Left ventricle myocardium inferior (tissue), 1 donor: ENCODE results near the gene IGF1. TPM values are rescaled to one million over a fixed set of nuclear protein-coding genes. Genes with fewer than 3 reads are reported as not detected.

Experiments used
- DNase-seq: peaks from one replicate; pipeline ENCODE4 v3.0.0-alpha.2; 2020
- H3K27ac ChIP-seq: fragments of 200-600 bp; replicated peaks from 2 replicates; pipeline ENCODE4 v1.8.0; 2021
- H3K27me3 ChIP-seq: fragments of 200-600 bp; 2 replicates; pipeline ENCODE4 v1.8.0; 2021; ENCODE audit warnings: low read depth
- H3K36me3 ChIP-seq: fragments of 200-600 bp; 2 replicates; pipeline ENCODE4 v1.8.0; 2021
- H3K4me1 ChIP-seq: fragments of 200-600 bp; 2 replicates; pipeline ENCODE4 v1.8.0; 2021
- H3K4me3 ChIP-seq: fragments of 200-600 bp; 2 replicates; pipeline ENCODE4 v1.8.0; 2021; ENCODE audit warnings: mild to moderate bottlenecking, moderate library complexity
- H3K9me3 ChIP-seq: fragments of 200-600 bp; replicated peaks from 2 replicates; pipeline ENCODE4 v1.8.0; 2021
- CTCF ChIP-seq: fragments of 200-600 bp; IDR thresholded peaks from 2 replicates; pipeline ENCODE4 v1.8.0; 2021; ENCODE audit warnings: antibody characterized with exemption, mild to moderate bottlenecking, borderline replicate concordance
- intact Hi-C: fragments of 100-400 bp; cut with micrococcal nuclease; formaldehyde crosslinking; loops from one replicate; pipeline ENCODE4 v1.11.0; 2022
- total RNA-seq: library from RNA; stranded (reverse); fragmentation: NEBNext Ultra II Directional; extraction: Animal tissue kit (Norgen Biotek cat#: 25700); gene quantifications from one replicate; pipeline ENCODE4 v1.2.1, GENCODE V29; 2021
- donor health status: DM: no; HTN: yes; CAD: no; lungs with severe emphysema.

The IGF1 gene
- total RNA-seq, 1 donor from 2014 or later: 5.8 TPM

GRCh38 chr12:102465762-102466560, 14.4 kb downstream of the IGF1 start:
- Histone ChIP-seq H3K27ac (no peak overlapping the region), H3K36me3 (no peaks in the 10 kb centered on the region), H3K4me3 (no peak overlapping the region), H3K27me3 (no peaks in the 10 kb centered on the region), H3K4me1 (peaks cover 5% of the 10 kb centered on the region), H3K9me3 (no peaks in the 10 kb centered on the region)
- no peak for DNase-seq
- no peak for TF ChIP-seq CTCF
- intact Hi-C loops: no loop called here

- Histone ChIP-seq H3K36me3 (no peaks in the 10 kb centered on the region), H3K27ac (peak overlapping the region; percentile 55), H3K27me3 (no peaks in the 10 kb centered on the region), H3K4me1 (peaks cover 5% of the 10 kb centered on the region), H3K4me3 (no peak overlapping the region), H3K9me3 (no peaks in the 10 kb centered on the region)
- TF ChIP-seq CTCF: no peak
- intact Hi-C loops: no loop called here
- no peak for DNase-seq
Measured at GRCh38 chr12:102463659-102464249, 16.6 kb downstream of the IGF1 start.

GRCh38 chr12:102462795-102463465, 17.4 kb downstream of the IGF1 start:
- no peak for TF ChIP-seq CTCF
- intact Hi-C loops: no loop called here
- no peaks in the 10 kb centered on the region for H3K36me3 ChIP-seq
- no peaks in the 10 kb centered on the region for H3K9me3 ChIP-seq
- no peaks in the 10 kb centered on the region for H3K4me1 ChIP-seq
- no peaks in the 10 kb centered on the region for H3K27me3 ChIP-seq
- DNase-seq: no peak
- no peak overlapping the region for H3K4me3 ChIP-seq
- H3K27ac ChIP-seq: peak overlapping the region; percentile 55

- peak overlapping the region; percentile 55 for H3K27ac ChIP-seq
- H3K4me1 ChIP-seq: no peaks in the 10 kb centered on the region
- intact Hi-C loops: no loop called here
- H3K9me3 ChIP-seq: no peaks in the 10 kb centered on the region
- H3K4me3 ChIP-seq: no peak overlapping the region
- H3K36me3 ChIP-seq: no peaks in the 10 kb centered on the region
- TF ChIP-seq CTCF: no peak
- no peak for DNase-seq
- H3K27me3 ChIP-seq: no peaks in the 10 kb centered on the region
Measured at GRCh38 chr12:102462386-102462785, 18.0 kb downstream of the IGF1 start.

- no peak for TF ChIP-seq CTCF
- Histone ChIP-seq H3K4me1 (no peaks in the 10 kb centered on the region), H3K27me3 (no peaks in the 10 kb centered on the region), H3K9me3 (no peaks in the 10 kb centered on the region), H3K27ac (no peak overlapping the region), H3K36me3 (no peaks in the 10 kb centered on the region), H3K4me3 (no peak overlapping the region)
- intact Hi-C loops: no loop called here
- no peak for DNase-seq
Measured at GRCh38 chr12:102461501-102461900, 18.9 kb downstream of the IGF1 start.
